Colonic mucosa (tissue), 4 donors: ENCODE measurements around the gene PHF21A. TPM values are rescaled to one million over a fixed set of nuclear protein-coding genes. Genes with fewer than 3 reads are reported as not detected.

Experiments used
- DNase-seq: peaks from one replicate; pipeline ENCODE4 v3.0.0-alpha.2; 2020
- H3K27ac ChIP-seq: fragments of 200-600 bp; one replicate; pipeline ENCODE4 v1.8.0; 2021
- H3K27me3 ChIP-seq: fragments of 200-600 bp; one replicate; pipeline ENCODE4 v1.8.0; 2021
- H3K36me3 ChIP-seq: fragments of 200-600 bp; one replicate; pipeline ENCODE4 v1.8.0; 2021
- H3K4me1 ChIP-seq: fragments of 200-600 bp; one replicate; pipeline ENCODE4 v1.8.0; 2021; ENCODE audit warnings: mild to moderate bottlenecking
- H3K4me3 ChIP-seq: fragments of 200-600 bp; one replicate; pipeline ENCODE4 v1.8.0; 2021
- H3K9ac ChIP-seq, 2 donors: one replicate each; pipeline ENCODE4 v1.7.0; 2013; ENCODE audit warnings: control low read depth in 2 of 2, low read depth in 2 of 2, low read length in 2 of 2
- H3K9me3 ChIP-seq: fragments of 200-600 bp; one replicate; pipeline ENCODE4 v1.8.0; 2021
- intact Hi-C: fragments of 100-400 bp; cut with DNase I; formaldehyde crosslinking; loops from one replicate; pipeline ENCODE4 v1.14.1; 2022
- total RNA-seq, 2 donors: library from RNA; stranded (reverse); fragmentation: NEBNext Ultra II Directional in 1 of 2; extraction: Animal tissue kit (Norgen Biotek cat#: 25700) in 1 of 2; gene quantifications; one replicate each; pipeline ENCODE4 v1.2.1, GENCODE V29; 2021
- TF ChIP-seq, protein P1 (sequence below): fragments of 200-600 bp; IDR thresholded peaks from one replicate; pipeline ENCODE4 v1.8.0; 2022; ENCODE audit warnings: antibody characterized with exemption, mild to moderate bottlenecking
- donor health status: healthy.
- donor health status: DM: no; HTN: no; CAD: no.
- donor health status: DM: no; HTN: no; CAD: no.

The PHF21A gene
- total RNA-seq, 2 donors from 2014 or later: 17.0 to 19.1 TPM

DNA sequence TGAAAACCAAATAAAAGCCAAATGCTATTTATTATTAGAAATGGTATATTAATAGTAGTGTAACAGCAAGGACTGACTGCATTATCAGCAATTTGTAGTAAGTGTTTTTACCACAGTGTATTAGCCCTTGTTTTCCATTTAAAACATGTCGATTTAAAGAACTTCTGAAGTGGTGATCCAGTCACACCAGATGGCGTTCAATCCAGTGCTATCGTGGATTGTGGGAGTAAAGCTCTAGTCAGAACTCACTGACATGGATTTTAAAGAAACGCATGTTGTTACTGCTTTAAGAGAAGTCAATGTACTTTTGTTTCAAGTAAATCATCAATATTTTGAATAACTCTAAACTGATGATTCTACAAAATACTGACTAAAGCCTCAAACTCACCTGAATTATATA, 147.7 kb downstream of the PHF21A start:
- Histone ChIP-seq H3K27ac (no peak overlapping the region), H3K4me1 (no peaks in the 10 kb centered on the region), H3K9me3 (no peaks in the 10 kb centered on the region), H3K9ac (no peak overlapping the region), H3K4me3 (no peak overlapping the region), H3K27me3 (no peaks in the 10 kb centered on the region), H3K36me3 (peaks cover 6% of the 10 kb centered on the region)
- intact Hi-C loops: no loop called here
- DNase-seq: no peak
- TF ChIP-seq, protein P1, sequence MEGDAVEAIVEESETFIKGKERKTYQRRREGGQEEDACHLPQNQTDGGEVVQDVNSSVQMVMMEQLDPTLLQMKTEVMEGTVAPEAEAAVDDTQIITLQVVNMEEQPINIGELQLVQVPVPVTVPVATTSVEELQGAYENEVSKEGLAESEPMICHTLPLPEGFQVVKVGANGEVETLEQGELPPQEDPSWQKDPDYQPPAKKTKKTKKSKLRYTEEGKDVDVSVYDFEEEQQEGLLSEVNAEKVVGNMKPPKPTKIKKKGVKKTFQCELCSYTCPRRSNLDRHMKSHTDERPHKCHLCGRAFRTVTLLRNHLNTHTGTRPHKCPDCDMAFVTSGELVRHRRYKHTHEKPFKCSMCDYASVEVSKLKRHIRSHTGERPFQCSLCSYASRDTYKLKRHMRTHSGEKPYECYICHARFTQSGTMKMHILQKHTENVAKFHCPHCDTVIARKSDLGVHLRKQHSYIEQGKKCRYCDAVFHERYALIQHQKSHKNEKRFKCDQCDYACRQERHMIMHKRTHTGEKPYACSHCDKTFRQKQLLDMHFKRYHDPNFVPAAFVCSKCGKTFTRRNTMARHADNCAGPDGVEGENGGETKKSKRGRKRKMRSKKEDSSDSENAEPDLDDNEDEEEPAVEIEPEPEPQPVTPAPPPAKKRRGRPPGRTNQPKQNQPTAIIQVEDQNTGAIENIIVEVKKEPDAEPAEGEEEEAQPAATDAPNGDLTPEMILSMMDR: no peak

DNA sequence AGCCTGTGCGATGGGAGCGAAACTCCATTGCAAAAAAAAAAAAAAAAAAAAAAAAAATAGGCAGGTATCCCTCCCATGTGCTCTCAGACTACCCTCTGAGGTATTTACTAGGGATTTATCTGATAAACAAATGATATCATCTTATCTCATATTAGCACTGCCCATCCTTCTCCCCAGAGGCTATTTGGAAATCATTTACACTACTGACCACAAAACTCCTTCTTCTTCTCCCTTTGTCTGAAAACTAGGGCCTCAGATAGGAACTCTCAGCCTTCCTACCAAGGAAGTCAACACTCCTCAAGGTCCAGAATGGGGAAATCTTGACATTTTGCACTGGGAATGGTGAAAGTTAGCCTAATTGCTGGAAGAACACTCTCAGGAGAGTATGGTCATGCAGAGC, 152.4 kb downstream of the PHF21A start:
- no peak for DNase-seq
- TF ChIP-seq, protein P1: no peak
- H3K9me3 ChIP-seq: no peaks in the 10 kb centered on the region
- H3K27ac ChIP-seq: no peak overlapping the region
- no peak overlapping the region for H3K9ac ChIP-seq
- intact Hi-C loops: loop anchor here (5.0 kb wide), 1 partner anchor 33 kb away; no protein-coding TSS in a partner anchor
- peaks cover 6% of the 10 kb centered on the region for H3K36me3 ChIP-seq
- H3K27me3 ChIP-seq: no peaks in the 10 kb centered on the region
- H3K4me1 ChIP-seq: no peaks in the 10 kb centered on the region
- H3K4me3 ChIP-seq: no peak overlapping the region

DNA sequence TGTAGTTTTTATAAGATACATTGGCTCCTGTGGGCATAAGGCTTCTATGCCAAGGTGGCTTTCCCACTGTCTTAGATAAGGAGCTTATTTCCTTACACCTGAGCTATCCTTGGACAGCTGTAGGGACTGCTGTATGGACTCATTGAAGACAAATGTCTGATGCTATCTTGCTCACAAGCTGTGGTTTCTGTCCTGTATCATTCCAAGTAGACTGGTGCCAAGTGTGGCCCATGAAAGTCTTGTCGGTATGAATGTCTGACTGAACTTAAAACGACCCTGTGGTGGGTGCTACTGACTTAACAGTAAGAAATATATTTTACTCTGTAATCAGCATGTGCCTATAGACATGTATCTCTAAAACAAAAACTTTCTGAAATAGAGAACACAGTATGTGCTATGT, 153.7 kb downstream of the PHF21A start:
- intact Hi-C loops: loop anchor here (5.0 kb wide), 1 partner anchor 35 kb away; no protein-coding TSS in a partner anchor
- Histone ChIP-seq H3K36me3 (peaks cover 6% of the 10 kb centered on the region), H3K27me3 (no peaks in the 10 kb centered on the region)

DNA sequence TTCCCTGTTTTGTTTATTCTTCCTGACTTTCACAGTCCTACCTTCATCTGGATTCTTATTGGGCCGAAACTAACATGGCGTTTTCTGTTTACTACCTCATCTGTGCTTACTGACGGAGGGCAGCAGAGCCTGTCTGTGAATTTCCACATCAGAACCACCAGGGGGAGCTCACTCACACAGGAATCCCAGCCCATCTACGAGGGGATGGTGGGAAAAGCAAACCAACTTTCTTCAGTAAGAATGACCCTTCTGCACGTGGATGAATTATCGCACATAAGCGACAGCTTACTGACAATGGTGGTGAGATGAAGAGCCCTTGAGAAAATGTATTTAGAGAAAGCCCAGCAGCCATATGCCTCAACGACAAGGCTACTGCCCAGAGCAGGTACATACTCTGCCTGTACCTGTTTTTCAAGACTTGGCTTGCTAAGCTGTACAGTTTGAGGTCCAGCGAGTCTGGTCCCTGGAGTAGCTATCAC, 156.3 kb downstream of the PHF21A start:
- Histone ChIP-seq H3K27me3 (no peaks in the 10 kb centered on the region), H3K9me3 (no peaks in the 10 kb centered on the region), H3K36me3 (peaks cover 6% of the 10 kb centered on the region), H3K9ac (no peak overlapping the region), H3K4me3 (no peak overlapping the region), H3K27ac (no peak overlapping the region), H3K4me1 (no peaks in the 10 kb centered on the region)
- DNase-seq: peak; percentile 54
- intact Hi-C loops: loop anchor here (5.0 kb wide), 1 partner anchor 37 kb away; no protein-coding TSS in a partner anchor
- TF ChIP-seq, protein P1: peak; percentile 78

More for the DNA sequence above, 153.7 kb downstream of the PHF21A start:
- Histone ChIP-seq H3K4me3 (no peak overlapping the region), H3K27ac (no peak overlapping the region), H3K4me1 (no peaks in the 10 kb centered on the region), H3K9ac (no peak overlapping the region), H3K9me3 (no peaks in the 10 kb centered on the region)
- no peak for DNase-seq
- TF ChIP-seq, protein P1: no peak

DNA sequence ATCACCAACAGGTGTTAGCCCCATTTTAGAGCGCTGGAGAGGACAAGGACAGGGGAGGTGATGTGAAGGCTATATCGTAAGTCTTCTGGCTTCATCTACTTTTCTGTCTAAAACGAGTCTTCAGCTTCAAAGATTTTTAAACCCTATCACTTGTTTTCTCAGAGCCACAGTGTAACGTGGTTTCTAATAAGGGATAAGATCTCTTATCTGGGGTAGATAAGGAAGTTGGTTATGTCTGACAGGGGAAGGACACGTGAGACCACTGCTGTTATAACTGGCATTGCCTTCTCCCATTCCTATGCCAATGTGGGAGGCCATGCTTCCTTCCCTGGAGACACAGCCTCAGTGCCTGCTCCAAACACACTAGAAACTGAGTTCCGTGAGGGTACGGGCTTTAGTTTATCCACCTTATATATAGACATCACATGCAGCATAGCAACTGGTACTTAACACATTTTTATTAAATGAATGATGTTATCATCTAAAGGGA, 159.5 kb downstream of the PHF21A start:
- no peaks in the 10 kb centered on the region for H3K9me3 ChIP-seq
- intact Hi-C loops: no loop called here
- no peak overlapping the region for H3K27ac ChIP-seq
- no peaks in the 10 kb centered on the region for H3K36me3 ChIP-seq
- no peaks in the 10 kb centered on the region for H3K27me3 ChIP-seq
- TF ChIP-seq, protein P1: no peak
- H3K4me3 ChIP-seq: no peak overlapping the region
- DNase-seq: no peak
- H3K9ac ChIP-seq: no peak overlapping the region
- H3K4me1 ChIP-seq: no peaks in the 10 kb centered on the region
